Measurements from ENCODE around the gene LRIG1. TPM values are rescaled to one million over a fixed set of nuclear protein-coding genes. Genes with fewer than 3 reads are reported as not detected.

The LRIG1 gene
- total and polyA plus RNA-seq, 10 of the 15 experiments (the other 5 are each of a cell fraction or from before 2014, with no cell fraction given), result 0.84 to 16.4 (median 8.1) TPM

DNA sequence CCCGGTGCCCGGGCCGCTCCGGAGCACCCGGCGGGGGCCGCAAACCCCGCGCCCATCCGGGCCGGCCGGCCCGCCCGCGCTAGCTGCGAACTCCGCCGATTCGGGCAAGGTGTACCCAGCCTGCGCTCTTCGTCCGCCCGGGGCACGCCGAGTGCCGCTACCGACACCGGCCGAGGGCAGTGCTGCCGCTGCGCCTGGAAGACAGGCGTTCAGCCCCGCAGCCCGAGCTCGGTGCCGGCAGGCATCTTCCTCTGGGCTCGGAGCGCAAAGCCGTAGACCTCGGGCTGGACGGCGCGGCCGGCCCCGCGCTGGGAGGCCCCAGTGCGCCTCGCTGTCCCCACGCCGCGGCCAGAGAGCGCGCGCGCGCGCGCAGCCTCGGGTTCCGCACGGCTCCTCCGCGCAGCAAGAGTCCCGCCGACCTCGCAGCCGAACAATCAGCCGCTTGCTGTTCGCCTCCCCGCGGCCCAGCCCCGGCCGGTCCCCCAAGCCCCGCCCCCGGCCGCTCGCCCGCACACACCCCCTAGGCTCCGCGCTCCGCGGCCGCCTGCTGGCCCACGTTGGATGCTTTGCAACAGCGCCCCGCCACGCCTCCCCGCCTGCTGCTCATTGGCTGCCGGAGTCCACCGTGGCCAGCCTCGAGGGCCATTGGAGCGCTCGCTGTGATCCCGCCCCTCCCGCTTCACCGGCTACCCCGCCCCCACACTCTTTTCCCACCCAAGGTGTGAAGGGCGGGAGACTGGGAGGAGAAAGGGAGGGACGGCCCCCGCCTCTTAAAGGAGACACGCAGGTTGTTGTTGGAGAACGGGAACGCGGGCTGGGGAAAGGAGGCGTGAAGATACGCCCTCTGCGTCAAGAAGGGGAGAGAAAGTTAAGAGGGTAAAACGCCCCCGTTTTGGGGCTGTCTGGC, at the start of gene LRIG1 (continued):
- TF ChIP-seq, protein P1, sequence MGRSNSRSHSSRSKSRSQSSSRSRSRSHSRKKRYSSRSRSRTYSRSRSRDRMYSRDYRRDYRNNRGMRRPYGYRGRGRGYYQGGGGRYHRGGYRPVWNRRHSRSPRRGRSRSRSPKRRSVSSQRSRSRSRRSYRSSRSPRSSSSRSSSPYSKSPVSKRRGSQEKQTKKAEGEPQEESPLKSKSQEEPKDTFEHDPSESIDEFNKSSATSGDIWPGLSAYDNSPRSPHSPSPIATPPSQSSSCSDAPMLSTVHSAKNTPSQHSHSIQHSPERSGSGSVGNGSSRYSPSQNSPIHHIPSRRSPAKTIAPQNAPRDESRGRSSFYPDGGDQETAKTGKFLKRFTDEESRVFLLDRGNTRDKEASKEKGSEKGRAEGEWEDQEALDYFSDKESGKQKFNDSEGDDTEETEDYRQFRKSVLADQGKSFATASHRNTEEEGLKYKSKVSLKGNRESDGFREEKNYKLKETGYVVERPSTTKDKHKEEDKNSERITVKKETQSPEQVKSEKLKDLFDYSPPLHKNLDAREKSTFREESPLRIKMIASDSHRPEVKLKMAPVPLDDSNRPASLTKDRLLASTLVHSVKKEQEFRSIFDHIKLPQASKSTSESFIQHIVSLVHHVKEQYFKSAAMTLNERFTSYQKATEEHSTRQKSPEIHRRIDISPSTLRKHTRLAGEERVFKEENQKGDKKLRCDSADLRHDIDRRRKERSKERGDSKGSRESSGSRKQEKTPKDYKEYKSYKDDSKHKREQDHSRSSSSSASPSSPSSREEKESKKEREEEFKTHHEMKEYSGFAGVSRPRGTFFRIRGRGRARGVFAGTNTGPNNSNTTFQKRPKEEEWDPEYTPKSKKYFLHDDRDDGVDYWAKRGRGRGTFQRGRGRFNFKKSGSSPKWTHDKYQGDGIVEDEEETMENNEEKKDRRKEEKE (IDR thresholded peaks at IDR 0.05), result no peak

DNA sequence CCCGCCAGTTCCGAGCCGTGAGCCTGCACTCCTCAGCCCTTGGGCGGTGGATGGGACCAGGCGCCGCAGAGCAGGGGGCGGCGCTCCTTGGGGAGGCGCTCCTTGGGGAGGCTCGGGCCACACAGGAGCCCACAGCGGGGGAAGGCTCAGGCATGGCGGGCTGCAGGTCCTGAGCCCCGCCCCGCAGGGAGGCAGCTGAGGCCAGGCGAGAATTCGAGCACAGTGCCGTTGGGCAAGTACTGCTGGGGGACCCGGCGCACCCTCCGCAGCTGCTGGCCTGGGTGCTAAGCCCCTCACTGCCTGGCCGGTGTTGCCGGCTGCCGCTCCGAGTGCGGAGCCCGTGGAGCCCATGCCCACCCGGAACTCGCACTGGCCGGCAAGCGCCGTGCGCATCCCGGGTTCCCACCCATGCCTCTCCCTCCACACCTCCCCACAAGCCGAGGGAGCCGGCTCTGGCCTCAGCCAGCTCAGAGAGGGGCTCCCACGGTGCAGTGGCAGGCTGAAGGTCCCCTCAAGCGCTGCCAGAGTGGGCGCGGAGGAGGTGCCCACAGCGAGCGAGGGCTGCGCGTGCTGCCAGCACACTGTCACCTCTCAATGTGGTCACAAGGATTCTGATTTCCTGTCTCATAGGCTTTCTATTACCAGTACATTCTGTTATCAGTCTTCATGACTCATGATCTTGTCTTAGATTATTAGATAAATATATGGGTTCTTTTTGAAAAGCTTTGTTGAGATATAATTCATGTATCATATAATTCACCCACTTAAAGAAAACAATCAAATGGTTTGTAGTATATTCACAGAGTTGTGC, 44.0 kb upstream of the LRIG1 start:
- TF ChIP-seq ZNF622 (IDR thresholded peaks at IDR 0.05) (no peak), SRF (IDR thresholded peaks at IDR 0.05; ENCODE audit: low read depth in 2 of 2, low read length in 2 of 2) (no peak), CREB1 (IDR thresholded peaks at IDR 0.05; ENCODE audit: low read depth) (no peak)
- no peaks in the 10 kb centered on the region for H3K27me3 ChIP-seq (replicated peaks in 1 of 2; ENCODE audit: control insufficient read depth in 2 of 2, insufficient read depth in 2 of 2, low read length in 1 of 2)
- ChIA-PET POLR2A (no interaction called here), CTCF (no interaction called here), SMC1A (ENCODE audit: uncharacterized antibody, unreplicated experiment) (interaction anchor here (0.6 to 0.7 kb wide), 2 partner anchors 200 to 267 kb away, joined by 3 read pairs; no protein-coding TSS in a partner anchor), RAD21 (ENCODE audit: unreplicated experiment) (no interaction called here)
- no peaks in the 10 kb centered on the region for H3K36me3 ChIP-seq (ENCODE audit: control insufficient read depth in 2 of 2, insufficient read depth in 2 of 2, low read length in 1 of 2)
- in situ Hi-C loops (cut with MboI) (no loop called here), intact Hi-C loops (cut with micrococcal nuclease; ENCODE audit: unreplicated experiment) (no loop called here)
- no TSS peak for BruUV-seq (replicated peaks)
- no peak overlapping the region for H3K4me2 ChIP-seq (ENCODE audit: control insufficient read depth, insufficient read depth)
- H3K79me2 ChIP-seq (ENCODE audit: control insufficient read depth, insufficient read depth, low read length), result no peaks in the 10 kb centered on the region
- H2AFZ ChIP-seq (ENCODE audit: control insufficient read depth, low read depth, low read length), result no peak overlapping the region
- no peak for ATAC-seq
- H3K27ac ChIP-seq (ENCODE audit: control insufficient read depth, insufficient read depth), result no peak overlapping the region
- H3K9ac ChIP-seq (ENCODE audit: control insufficient read depth, insufficient read depth, low read length), result no peak overlapping the region
- DNase-seq (ENCODE audit: low read depth, low spot score), result no peak
- WGBS (ENCODE audit: insufficient coverage, insufficient replicate concordance, low lambda C conversion rate, missing lambda C conversion rate), result 77% methylated on average over 31 of the region's 43 CpGs
- no peak overlapping the region for H3K4me3 ChIP-seq
- FAIRE-seq, result no peak
- H3K4me1 ChIP-seq (ENCODE audit: control insufficient read depth, insufficient read depth, low read length), result no peaks in the 10 kb centered on the region
- H4K20me1 ChIP-seq (ENCODE audit: control insufficient read depth, insufficient read depth), result no peaks in the 10 kb centered on the region
- H3K9me3 ChIP-seq (replicated peaks; ENCODE audit: control insufficient read depth, insufficient read depth, low read length), result no peaks in the 10 kb centered on the region; the same call in 2 of the 3 replicates
